K562 (cell line): ENCODE data around the gene PCBP4. TPM values are rescaled to one million over a fixed set of nuclear protein-coding genes. Genes with fewer than 3 reads are reported as not detected.

Experiments
- CXXC5 ChIP-seq: fragments of 250-450 bp; sonication (Bioruptor Pico); IDR thresholded peaks from 2 replicates; pipeline ENCODE4 v1.8.0; 2022; ENCODE audit warnings: inconsistent platforms, mild to moderate bottlenecking, moderate library complexity
- ELF2 ChIP-seq: fragments of 250-450 bp; sonication (Bioruptor Pico); IDR thresholded peaks from 2 replicates; pipeline ENCODE4 v1.5.0; 2021; ENCODE audit warnings: mild to moderate bottlenecking
- FOXA1 ChIP-seq: fragments of 450-650 bp; IDR thresholded peaks from 2 replicates; pipeline ENCODE4 v1.6.1; 2016; ENCODE audit warnings: mild to moderate bottlenecking, borderline replicate concordance
- GATA2 ChIP-seq: sonication (generic); formaldehyde crosslinking; IDR thresholded peaks from 2 replicates; pipeline ENCODE4 v1.4.0; 2020; ENCODE audit warnings: mild to moderate bottlenecking, missing genetic modification reagents
- HIVEP1 ChIP-seq: fragments of 250-450 bp; sonication (Bioruptor Pico); IDR thresholded peaks from 2 replicates; pipeline ENCODE4 v1.4.0; 2020; ENCODE audit warnings: mild to moderate bottlenecking
- MTF1 ChIP-seq: fragments of 250-450 bp; sonication (Bioruptor Pico); IDR thresholded peaks from 2 replicates; pipeline ENCODE4 v1.9.0; 2021; ENCODE audit warnings: moderate library complexity, mild to moderate bottlenecking, inconsistent platforms, borderline replicate concordance
- NCOA6 ChIP-seq: fragments of 450-650 bp; IDR thresholded peaks from 2 replicates; pipeline ENCODE4 v1.6.1; 2017; ENCODE audit warnings: mild to moderate bottlenecking
- PCBP2 ChIP-seq: fragments of 200-400 bp; formaldehyde crosslinking; IDR thresholded peaks from 2 replicates; pipeline ENCODE4 v1.6.1; 2018; ENCODE audit warnings: low read length, low read depth, mild to moderate bottlenecking, moderate library complexity; ENCODE audit not compliant: poor library complexity, severe bottlenecking
- POLR2B ChIP-seq: fragments of 450-650 bp; IDR thresholded peaks from 2 replicates; pipeline ENCODE4 v1.6.1; 2018; ENCODE audit warnings: low read depth; ENCODE audit not compliant: partially characterized antibody
- PPARD ChIP-seq: fragments of 250-450 bp; sonication (Bioruptor Pico); IDR thresholded peaks from 2 replicates; pipeline ENCODE4 v1.8.0; 2022; ENCODE audit warnings: inconsistent platforms, mild to moderate bottlenecking, moderate library complexity
- RBM22 ChIP-seq: fragments of 200-400 bp; formaldehyde crosslinking; IDR thresholded peaks from 2 replicates; pipeline ENCODE4 v1.6.1; 2018; ENCODE audit warnings: low read length, low read depth; ENCODE audit not compliant: poor library complexity, severe bottlenecking
- RUNX1 ChIP-seq: sonication (generic); IDR thresholded peaks from 2 replicates; pipeline ENCODE4 v1.6.1; 2016; ENCODE audit warnings: antibody characterized with exemption, low read depth
- TRIM28 ChIP-seq: fragments of 450-650 bp; IDR thresholded peaks from 2 replicates; pipeline ENCODE4 v1.6.1; 2017
- ZNF143 ChIP-seq: sonication (generic); formaldehyde crosslinking; IDR thresholded peaks from 2 replicates; pipeline ENCODE4 v1.9.0; 2022; ENCODE audit warnings: mild to moderate bottlenecking, missing genetic modification reagents
- ZNF444 ChIP-seq: fragments of 250-450 bp; sonication (Bioruptor Pico); IDR thresholded peaks from 2 replicates; pipeline ENCODE4 v1.4.0; 2020; ENCODE audit warnings: mild to moderate bottlenecking, moderate library complexity
- ZNF609 ChIP-seq: sonication (generic); formaldehyde crosslinking; IDR thresholded peaks from 2 replicates; pipeline ENCODE4 v1.8.1; 2023; ENCODE audit warnings: missing genetic modification reagents, mild to moderate bottlenecking, borderline replicate concordance
- polyA plus RNA-seq, 8 experiments: library from polyadenylated mRNA; depleted of rRNA in 4 of 8; stranded (reverse) in 5 of 8; unstranded in 3 of 8; fragments of >200 nt; fragmentation: Nextera tagmentation in 2 of 8; fragmentation: Illumina TruSeq in 1 of 8; extraction: Ambion mirVana in 2 of 8; extraction: Trizol in 1 of 8; gene quantifications; 2 replicates each; pipeline versions ENCODE4 v1.2.1 to v1.2.3, GENCODE V29; 2011 to 2014; ENCODE audit warnings: inconsistent platforms in 1 of 8, missing spikeins in 1 of 8
- total RNA-seq, 7 experiments: library from RNA; depleted of rRNA in 6 of 7; stranded (reverse); fragments of >200 nt in 6 of 7; fragmentation: Illumina TruSeq in 2 of 7; extraction: Trizol in 2 of 7; gene quantifications; 2 replicates each; pipeline versions ENCODE4 v1.2.1 to v1.2.3, GENCODE V29; 2011 to 2021; ENCODE audit warnings: low replicate concordance in 1 of 7
- TF ChIP-seq, protein P1 (sequence below): sonication (generic); formaldehyde crosslinking; IDR thresholded peaks from 2 replicates; pipeline ENCODE4 v1.8.0; 2022; ENCODE audit warnings: mild to moderate bottlenecking, missing genetic modification reagents
- TF ChIP-seq, protein P2 (sequence below): sonication (generic); formaldehyde crosslinking; IDR thresholded peaks from 2 replicates; pipeline ENCODE4 v1.8.0; 2023; ENCODE audit warnings: mild to moderate bottlenecking, missing genetic modification reagents
- TF ChIP-seq, protein P3 (sequence below), 3 experiments: IDR thresholded peaks in 2 of 3; conservative IDR thresholded peaks in 1 of 3; 2 replicates each; pipeline ENCODE4 v1.5.1; 2011 to 2012; ENCODE audit warnings: low read length in 3 of 3, mild to moderate bottlenecking in 3 of 3, control low read depth in 2 of 3, improper control_type of control experiment in 1 of 3, inconsistent platforms in 1 of 3, low read depth in 1 of 3, mixed read lengths in 1 of 3, moderate library complexity in 1 of 3; ENCODE audit not compliant: insufficient read depth in 2 of 3

PCBP4 gene
- total and polyA plus RNA-seq, 9 of the 15 experiments (the other 6 are each of a cell fraction or from before 2014, with no cell fraction given), result 0.06 to 5.8 (median 2.6) TPM

GRCh38 chr3:51995346-51996163 lies 28.3 kb upstream of the PCBP4 start, which contains the start of gene RPL29 (continued):
- no peak for TF ChIP-seq MTF1 (CRISPR knock-in tag)
- TF ChIP-seq POLR2B, result peak; percentile 95
- peak; percentile 89 for TF ChIP-seq ZNF609
- no peak for TF ChIP-seq FOXA1
- TF ChIP-seq NCOA6, result no peak
- peak; percentile 81 for TF ChIP-seq CXXC5 (CRISPR knock-in tag)
- TF ChIP-seq ZNF444 (CRISPR knock-in tag), result no peak
- no peak for TF ChIP-seq TRIM28
- TF ChIP-seq PCBP2, result no peak
- TF ChIP-seq RBM22, result peak; percentile 87
- TF ChIP-seq, protein P1, sequence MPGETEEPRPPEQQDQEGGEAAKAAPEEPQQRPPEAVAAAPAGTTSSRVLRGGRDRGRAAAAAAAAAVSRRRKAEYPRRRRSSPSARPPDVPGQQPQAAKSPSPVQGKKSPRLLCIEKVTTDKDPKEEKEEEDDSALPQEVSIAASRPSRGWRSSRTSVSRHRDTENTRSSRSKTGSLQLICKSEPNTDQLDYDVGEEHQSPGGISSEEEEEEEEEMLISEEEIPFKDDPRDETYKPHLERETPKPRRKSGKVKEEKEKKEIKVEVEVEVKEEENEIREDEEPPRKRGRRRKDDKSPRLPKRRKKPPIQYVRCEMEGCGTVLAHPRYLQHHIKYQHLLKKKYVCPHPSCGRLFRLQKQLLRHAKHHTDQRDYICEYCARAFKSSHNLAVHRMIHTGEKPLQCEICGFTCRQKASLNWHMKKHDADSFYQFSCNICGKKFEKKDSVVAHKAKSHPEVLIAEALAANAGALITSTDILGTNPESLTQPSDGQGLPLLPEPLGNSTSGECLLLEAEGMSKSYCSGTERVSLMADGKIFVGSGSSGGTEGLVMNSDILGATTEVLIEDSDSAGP (CRISPR knock-in tag), result no peak
- TF ChIP-seq, protein P2, sequence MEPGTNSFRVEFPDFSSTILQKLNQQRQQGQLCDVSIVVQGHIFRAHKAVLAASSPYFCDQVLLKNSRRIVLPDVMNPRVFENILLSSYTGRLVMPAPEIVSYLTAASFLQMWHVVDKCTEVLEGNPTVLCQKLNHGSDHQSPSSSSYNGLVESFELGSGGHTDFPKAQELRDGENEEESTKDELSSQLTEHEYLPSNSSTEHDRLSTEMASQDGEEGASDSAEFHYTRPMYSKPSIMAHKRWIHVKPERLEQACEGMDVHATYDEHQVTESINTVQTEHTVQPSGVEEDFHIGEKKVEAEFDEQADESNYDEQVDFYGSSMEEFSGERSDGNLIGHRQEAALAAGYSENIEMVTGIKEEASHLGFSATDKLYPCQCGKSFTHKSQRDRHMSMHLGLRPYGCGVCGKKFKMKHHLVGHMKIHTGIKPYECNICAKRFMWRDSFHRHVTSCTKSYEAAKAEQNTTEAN (CRISPR knock-in tag), result no peak
- peak; percentile 75 for TF ChIP-seq ZNF143
- TF ChIP-seq HIVEP1 (CRISPR knock-in tag), result no peak
- TF ChIP-seq, protein P3, sequence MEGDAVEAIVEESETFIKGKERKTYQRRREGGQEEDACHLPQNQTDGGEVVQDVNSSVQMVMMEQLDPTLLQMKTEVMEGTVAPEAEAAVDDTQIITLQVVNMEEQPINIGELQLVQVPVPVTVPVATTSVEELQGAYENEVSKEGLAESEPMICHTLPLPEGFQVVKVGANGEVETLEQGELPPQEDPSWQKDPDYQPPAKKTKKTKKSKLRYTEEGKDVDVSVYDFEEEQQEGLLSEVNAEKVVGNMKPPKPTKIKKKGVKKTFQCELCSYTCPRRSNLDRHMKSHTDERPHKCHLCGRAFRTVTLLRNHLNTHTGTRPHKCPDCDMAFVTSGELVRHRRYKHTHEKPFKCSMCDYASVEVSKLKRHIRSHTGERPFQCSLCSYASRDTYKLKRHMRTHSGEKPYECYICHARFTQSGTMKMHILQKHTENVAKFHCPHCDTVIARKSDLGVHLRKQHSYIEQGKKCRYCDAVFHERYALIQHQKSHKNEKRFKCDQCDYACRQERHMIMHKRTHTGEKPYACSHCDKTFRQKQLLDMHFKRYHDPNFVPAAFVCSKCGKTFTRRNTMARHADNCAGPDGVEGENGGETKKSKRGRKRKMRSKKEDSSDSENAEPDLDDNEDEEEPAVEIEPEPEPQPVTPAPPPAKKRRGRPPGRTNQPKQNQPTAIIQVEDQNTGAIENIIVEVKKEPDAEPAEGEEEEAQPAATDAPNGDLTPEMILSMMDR (IDR thresholded peaks at IDR 0.05 in 2 of 3, conservative IDR thresholded peaks at IDR 0.05 in 1 of 3; ENCODE audit: insufficient read depth in 2 of 3, low read depth in 1 of 3, low read length in 3 of 3), result no peak
- TF ChIP-seq PPARD (CRISPR knock-in tag), result no peak
- no peak for TF ChIP-seq RUNX1
- no peak for TF ChIP-seq GATA2 (CRISPR knock-in tag)
- TF ChIP-seq ELF2 (CRISPR knock-in tag), result peak; percentile 90
